Activated T-helper 1 cell treated with anti-CD3 and anti-CD28 coated beads, Interleukin-12 subunit alpha, Interleukin-12 subunit beta, Interleukin-2, Interleukin-4 antibody, amounts not matched to agents 30 ng/mL and 10 ng/mL and 1 ng/mL, durations not matched to agents 14 hours and 24 hours and 36 hours (primary cell): ENCODE results near the gene GABBR2. TPM values are rescaled to one million over a fixed set of nuclear protein-coding genes. Genes with fewer than 3 reads are reported as not detected.
"Not testable (repeated sequence)": the region's sequence is repeated elsewhere in the genome, so short reads cannot be mapped to it uniquely, and the experiment has no call there.

Source experiments
- DNase-seq: peaks from one replicate; pipeline ENCODE4 v3.0.0; 2021; ENCODE audit warnings: low spot score
- H3K27ac Mint-ChIP-seq: one replicate; pipeline ENCODE4 v1.8.0; 2021; ENCODE audit warnings: mild to moderate bottlenecking, mixed read lengths
- H3K27me3 Mint-ChIP-seq: one replicate; pipeline ENCODE4 v1.8.0; 2022; ENCODE audit warnings: mild to moderate bottlenecking, moderate library complexity, mixed read lengths; ENCODE audit not compliant: insufficient read depth
- H3K36me3 Mint-ChIP-seq: one replicate; pipeline ENCODE4 v1.8.0; 2021; ENCODE audit warnings: low read depth, mixed read lengths
- H3K4me1 Mint-ChIP-seq: one replicate; pipeline ENCODE4 v1.8.0; 2021; ENCODE audit warnings: low read depth, mixed read lengths
- H3K4me3 Mint-ChIP-seq: one replicate; pipeline ENCODE4 v1.8.0; 2021; ENCODE audit warnings: mild to moderate bottlenecking, moderate library complexity, mixed read lengths
- H3K9me3 Mint-ChIP-seq: one replicate; pipeline ENCODE4 v1.8.0; 2021; ENCODE audit warnings: mixed read lengths
- intact Hi-C: fragments of 100-400 bp; cut with micrococcal nuclease; formaldehyde crosslinking; loops from one replicate; pipeline ENCODE4 v1.15.1; 2024
- total RNA-seq: library from RNA; stranded (reverse); gene quantifications from 2 replicates; pipeline ENCODE4 v1.2.3, GENCODE V29; 2022

Gene GABBR2
- total RNA-seq, 1 donor from 2014 or later, result not detected

DNA sequence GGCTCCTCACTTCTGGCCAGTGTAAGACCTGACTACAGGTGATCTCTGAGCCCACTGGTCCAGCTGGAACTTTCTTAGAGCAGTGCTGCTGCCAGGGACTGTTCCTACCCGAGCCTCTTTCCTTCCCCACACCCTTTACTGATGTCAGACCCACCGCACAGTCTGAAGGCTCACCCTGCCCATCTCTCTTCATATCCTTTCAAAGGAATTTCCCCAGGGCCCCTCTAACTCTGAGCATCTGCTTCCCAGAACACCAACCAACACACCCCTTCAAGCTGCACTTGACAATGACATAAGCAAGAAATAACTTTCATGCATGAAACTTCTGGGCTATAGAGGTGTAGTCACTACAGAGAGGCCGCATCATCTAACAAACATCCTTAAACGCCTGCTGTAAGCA, 119.6 kb downstream of the GABBR2 start:
- Mint-ChIP-seq H3K4me3 (no peak overlapping the region), H3K27me3 (peaks cover 22% of the 10 kb centered on the region), H3K4me1 (no peaks in the 10 kb centered on the region), H3K27ac (no peak overlapping the region), H3K36me3 (no peaks in the 10 kb centered on the region), H3K9me3 (no peaks in the 10 kb centered on the region)
- no peak for DNase-seq
- intact Hi-C loops, result no loop called here

DNA sequence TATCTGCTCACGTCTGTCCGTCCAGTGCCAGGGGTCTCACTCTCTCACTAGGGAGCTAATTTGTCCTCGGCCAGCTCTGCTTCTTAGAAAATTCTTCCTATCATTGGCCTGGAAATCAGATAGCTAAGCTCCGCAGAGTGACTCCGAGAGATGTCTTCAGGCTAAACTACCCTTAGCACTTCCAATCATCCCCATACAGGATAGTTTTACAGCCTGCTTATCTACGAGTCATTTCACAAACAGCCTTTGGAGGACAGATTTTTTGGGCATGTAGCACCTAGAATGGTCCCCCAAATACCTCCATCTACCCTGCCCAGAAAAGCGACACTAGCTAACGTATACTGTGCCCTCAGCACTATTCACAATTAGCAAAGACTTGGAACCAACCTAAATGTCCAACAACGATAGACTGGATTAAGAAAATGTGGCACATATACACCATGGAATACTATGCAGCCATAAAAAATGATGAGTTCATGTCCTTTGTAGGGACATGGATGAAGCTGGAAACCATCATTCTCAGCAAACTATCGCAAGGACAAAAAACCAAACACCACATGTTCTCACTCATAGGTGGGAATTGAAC, 123.8 kb downstream of the GABBR2 start:
- intact Hi-C loops, H3K36me3 Mint-ChIP-seq, H3K27ac Mint-ChIP-seq, DNase-seq, H3K4me3 Mint-ChIP-seq, H3K4me1 Mint-ChIP-seq, H3K9me3 Mint-ChIP-seq: not testable (repeated sequence)
- peaks cover 32% of the 10 kb centered on the region for H3K27me3 Mint-ChIP-seq

DNA sequence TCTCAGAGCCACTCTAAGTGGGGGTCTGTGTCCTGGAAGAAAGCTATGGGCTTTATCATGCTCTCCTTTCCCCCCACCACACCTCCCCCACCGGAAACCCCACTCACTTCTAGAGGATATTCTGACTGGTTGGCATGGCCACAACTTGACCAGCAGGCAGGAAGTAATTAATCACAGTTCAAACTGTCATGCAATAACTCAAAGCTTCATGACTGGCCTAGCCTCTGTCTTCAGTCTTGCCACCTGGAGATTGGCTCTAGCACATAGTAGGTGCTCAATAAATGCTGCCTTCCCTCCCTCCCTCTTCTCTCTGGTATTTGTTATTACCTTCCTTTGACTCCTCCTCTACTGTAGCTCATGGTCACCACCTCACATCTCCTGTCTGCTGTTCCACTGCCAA, 124.7 kb downstream of the GABBR2 start:
- H3K36me3 Mint-ChIP-seq, result no peaks in the 10 kb centered on the region
- H3K4me1 Mint-ChIP-seq, result no peaks in the 10 kb centered on the region
- no peaks in the 10 kb centered on the region for H3K9me3 Mint-ChIP-seq
- peaks cover 34% of the 10 kb centered on the region for H3K27me3 Mint-ChIP-seq
- H3K27ac Mint-ChIP-seq, result no peak overlapping the region
- no peak overlapping the region for H3K4me3 Mint-ChIP-seq
- DNase-seq, result no peak
- intact Hi-C loops, result no loop called here

DNA sequence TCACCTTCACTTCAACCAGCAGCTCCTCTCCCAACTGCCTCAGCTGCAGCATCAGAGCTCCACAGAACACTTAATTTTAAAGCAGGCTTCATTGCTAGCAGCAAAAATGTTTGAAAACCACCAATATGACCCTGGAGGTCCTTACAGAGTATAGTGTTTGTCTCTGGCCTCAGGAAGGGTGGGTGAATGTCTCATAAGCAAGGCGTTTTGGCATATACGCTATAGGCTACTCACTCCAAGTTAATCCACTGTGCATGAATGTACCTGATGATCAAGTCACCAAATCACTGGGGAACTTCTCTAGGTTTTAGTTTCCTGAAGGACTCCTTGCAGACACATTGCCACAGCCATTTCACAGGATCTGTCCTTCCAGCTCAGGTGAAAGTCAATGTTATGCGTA, 125.3 kb downstream of the GABBR2 start:
- Mint-ChIP-seq H3K36me3 (no peaks in the 10 kb centered on the region), H3K9me3 (no peaks in the 10 kb centered on the region), H3K27me3 (peaks cover 35% of the 10 kb centered on the region), H3K4me3 (no peak overlapping the region), H3K4me1 (no peaks in the 10 kb centered on the region), H3K27ac (no peak overlapping the region)
- DNase-seq, result no peak
- intact Hi-C loops, result no loop called here

DNA sequence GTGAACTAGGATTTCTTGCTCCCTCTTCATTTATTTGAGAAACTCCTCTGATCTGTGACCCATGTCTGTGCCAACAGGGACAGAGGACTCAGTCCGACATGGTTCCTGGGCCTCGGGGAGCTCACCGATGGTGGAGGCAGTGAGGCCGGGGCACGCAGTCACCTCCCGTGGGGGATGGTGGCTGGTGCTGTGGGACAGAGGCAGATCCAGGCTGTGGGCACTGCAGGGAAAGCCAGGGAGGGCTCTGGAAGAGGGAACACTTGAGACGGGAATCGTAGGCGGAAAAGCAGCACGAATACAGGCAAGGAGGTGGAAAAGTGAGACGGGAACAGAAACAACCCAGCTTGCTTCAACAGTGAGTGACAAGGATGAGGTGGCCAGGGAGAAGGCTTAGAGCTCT, 127.8 kb downstream of the GABBR2 start:
- DNase-seq, result no peak
- Mint-ChIP-seq H3K9me3 (no peaks in the 10 kb centered on the region), H3K27me3 (peaks cover 39% of the 10 kb centered on the region), H3K27ac (no peak overlapping the region), H3K4me1 (peaks cover 12% of the 10 kb centered on the region), H3K36me3 (no peaks in the 10 kb centered on the region), H3K4me3 (no peak overlapping the region)
- intact Hi-C loops, result no loop called here

DNA sequence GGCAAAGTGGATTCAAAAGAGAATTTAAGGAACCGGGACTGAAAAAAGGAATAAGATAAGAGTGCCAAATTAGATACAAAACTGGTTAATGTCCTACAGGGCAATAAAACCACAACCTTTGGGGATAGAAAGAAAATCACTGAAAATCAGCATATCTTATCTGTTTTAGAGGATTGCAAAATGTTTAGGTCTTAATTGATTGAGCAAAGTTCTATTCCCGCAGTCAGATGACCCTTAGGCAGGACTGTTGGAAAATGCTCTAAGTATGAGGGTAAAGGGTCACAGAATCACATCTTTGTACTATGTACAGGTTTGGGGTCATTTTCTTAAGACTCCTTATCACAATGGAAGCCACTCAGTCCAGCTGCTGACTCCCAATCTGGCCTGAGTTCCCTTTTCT, 129.0 kb downstream of the GABBR2 start:
- H3K4me3 Mint-ChIP-seq, result no peak overlapping the region
- H3K27me3 Mint-ChIP-seq, result peaks cover 42% of the 10 kb centered on the region
- no peak for DNase-seq
- no peak overlapping the region for H3K27ac Mint-ChIP-seq
- intact Hi-C loops, result no loop called here
- H3K36me3 Mint-ChIP-seq, result no peaks in the 10 kb centered on the region
- H3K4me1 Mint-ChIP-seq, result peaks cover 24% of the 10 kb centered on the region
- H3K9me3 Mint-ChIP-seq, result no peaks in the 10 kb centered on the region

DNA sequence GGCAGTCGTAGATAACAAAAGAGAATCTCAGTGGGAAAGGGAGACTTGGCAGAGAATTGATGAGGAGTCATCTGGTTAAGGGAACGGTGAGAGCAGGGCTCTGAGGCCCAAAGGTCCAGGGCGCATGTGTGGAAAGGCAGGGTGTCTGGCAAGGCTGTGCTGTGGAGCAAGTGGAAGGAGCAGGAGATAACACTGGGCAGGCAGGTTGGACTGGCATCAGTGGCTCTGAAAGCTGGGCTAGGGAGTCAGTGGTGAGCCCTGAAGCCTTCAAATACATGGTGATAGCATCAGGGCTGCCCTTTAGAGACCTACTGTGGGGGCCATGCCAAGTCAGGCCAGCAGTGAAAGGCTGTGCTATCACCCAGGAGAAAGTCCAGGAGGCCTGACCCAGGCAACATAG, 131.3 kb downstream of the GABBR2 start:
- Mint-ChIP-seq H3K9me3 (no peaks in the 10 kb centered on the region), H3K27ac (no peak overlapping the region)

DNA sequence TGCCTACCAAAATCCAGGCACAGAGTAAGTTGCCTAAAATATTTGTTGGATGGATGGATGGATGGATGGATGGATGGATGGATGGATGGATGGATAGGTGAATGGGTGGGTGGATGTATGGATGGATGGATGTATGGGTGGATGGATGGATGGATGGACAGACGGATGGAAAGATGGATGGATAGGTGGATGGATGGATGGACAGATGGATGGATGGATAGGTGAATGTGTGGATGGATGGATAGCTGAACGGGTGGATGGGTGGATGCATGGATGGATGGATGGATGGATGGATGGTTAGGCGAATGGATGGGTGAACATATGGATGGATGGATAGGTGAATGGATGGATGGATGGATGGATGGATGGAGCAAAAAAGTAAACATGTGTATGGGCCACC, 131.9 kb downstream of the GABBR2 start:
- Mint-ChIP-seq H3K9me3 (no peaks in the 10 kb centered on the region), H3K4me1 (peaks cover 24% of the 10 kb centered on the region), H3K27me3 (peaks cover 36% of the 10 kb centered on the region), H3K36me3 (no peaks in the 10 kb centered on the region), H3K4me3 (no peak overlapping the region), H3K27ac (no peak overlapping the region)
- no peak for DNase-seq
- intact Hi-C loops, result no loop called here

More for the DNA sequence above, 131.3 kb downstream of the GABBR2 start:
- Mint-ChIP-seq H3K4me3 (no peak overlapping the region), H3K4me1 (peaks cover 24% of the 10 kb centered on the region), H3K27me3 (peaks cover 41% of the 10 kb centered on the region), H3K36me3 (no peaks in the 10 kb centered on the region)
- DNase-seq, result no peak
- intact Hi-C loops, result no loop called here

DNA sequence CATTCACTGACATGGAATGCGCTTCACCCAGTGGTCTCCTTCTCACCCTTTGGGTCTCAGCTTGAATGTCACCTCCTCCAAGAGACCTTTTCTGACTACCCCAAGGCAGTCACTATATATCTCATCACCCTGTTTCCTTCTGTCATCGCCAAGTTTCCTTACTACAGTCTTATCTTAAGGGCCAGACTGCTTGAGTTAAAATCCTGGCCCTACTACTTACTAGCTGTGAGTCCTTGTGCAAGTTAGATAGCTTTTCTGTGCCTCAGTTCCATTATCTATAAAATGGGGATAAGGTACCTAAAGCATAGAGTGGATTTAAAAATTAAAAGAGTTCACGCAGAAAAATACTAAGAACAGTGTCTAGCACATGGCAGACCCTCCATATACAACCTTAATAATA, 132.4 kb downstream of the GABBR2 start:
- no peaks in the 10 kb centered on the region for H3K36me3 Mint-ChIP-seq
- DNase-seq, result no peak
- H3K4me1 Mint-ChIP-seq, result peaks cover 24% of the 10 kb centered on the region
- peak overlapping the region; percentile 8 for H3K4me3 Mint-ChIP-seq
- intact Hi-C loops, result no loop called here
- H3K27ac Mint-ChIP-seq, result no peak overlapping the region
- peaks cover 35% of the 10 kb centered on the region for H3K27me3 Mint-ChIP-seq
- H3K9me3 Mint-ChIP-seq, result no peaks in the 10 kb centered on the region

DNA sequence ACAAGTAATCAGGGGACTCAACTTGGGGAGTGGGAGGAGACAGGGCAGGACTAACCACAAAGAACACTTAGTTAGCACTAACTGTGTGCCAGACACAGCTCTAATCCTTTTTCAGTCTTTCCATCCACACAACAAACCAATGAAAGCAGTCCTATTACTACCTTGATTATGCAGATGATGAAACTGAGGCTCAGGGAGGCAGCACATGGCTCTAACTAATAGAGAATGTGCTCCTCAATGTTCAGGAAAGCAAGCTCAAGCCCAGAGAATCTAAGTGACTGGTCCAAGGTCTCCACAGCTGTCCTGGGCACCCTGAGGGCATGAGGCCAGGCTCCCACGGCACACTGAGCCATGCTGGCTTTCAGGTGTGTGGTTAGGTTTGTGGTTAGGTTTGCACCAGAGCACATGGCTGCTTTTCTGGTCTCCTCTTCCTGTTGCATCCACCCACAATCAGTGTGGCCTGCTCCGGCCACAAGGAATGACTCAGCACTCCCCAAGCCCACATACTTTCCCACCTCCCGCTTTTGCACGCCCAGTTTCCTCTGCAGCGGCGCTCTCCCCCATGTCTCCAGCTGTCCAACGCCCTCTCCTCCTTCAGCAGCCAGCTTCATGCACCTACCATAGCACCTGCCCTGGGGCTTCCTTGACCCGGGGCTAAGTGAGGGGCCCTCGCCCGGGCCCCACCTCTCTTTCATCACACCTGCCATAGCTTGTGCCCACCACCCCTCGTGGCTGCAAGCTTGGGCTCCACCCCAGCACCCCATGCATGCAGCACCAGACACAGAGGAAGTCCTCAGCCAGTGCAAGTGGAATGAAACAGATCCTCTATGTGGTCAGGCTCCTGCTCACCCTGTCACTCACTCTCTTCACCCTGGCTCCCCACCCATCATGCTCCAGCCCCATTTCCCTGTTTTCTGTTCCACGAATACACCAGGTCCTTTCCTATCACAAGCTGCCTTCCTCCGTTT, 133.1 kb downstream of the GABBR2 start:
- Mint-ChIP-seq H3K27me3 (peaks cover 30% of the 10 kb centered on the region), H3K36me3 (no peaks in the 10 kb centered on the region), H3K27ac (peak overlapping the region; percentile 75), H3K9me3 (no peaks in the 10 kb centered on the region), H3K4me1 (peaks cover 24% of the 10 kb centered on the region), H3K4me3 (peak overlapping the region; percentile 8)
- intact Hi-C loops, result no loop called here
- DNase-seq, result peak; percentile 12

DNA sequence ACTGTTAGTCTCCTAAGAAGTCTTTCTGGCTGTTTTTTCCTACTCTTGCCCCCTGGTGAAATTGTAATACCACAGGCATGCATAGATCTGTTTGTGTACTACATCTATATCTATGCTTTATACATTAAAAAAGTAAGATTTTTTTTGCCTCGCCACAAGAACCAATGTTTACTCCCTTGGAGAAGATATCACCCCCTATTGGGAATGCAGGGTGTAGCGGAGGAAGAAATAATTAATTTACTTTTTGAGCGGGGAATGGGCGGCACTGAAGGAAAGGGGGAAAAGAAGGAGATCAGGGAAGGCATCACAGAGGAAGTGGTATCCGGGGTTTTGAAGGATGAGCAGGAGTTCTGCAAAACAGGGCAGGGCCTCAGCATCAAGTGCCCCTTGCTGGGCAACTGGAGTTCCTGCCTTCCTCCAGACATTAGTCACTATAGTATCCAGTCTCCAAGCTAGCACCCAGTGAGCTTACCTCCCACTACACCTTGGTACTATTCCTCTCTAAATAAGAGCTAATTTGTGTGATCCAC, 134.9 kb downstream of the GABBR2 start:
- Mint-ChIP-seq H3K4me3 (no peak overlapping the region), H3K27me3 (peaks cover 22% of the 10 kb centered on the region), H3K36me3 (no peaks in the 10 kb centered on the region), H3K27ac (no peak overlapping the region), H3K4me1 (peaks cover 24% of the 10 kb centered on the region), H3K9me3 (no peaks in the 10 kb centered on the region)
- intact Hi-C loops, result no loop called here
- no peak for DNase-seq

DNA sequence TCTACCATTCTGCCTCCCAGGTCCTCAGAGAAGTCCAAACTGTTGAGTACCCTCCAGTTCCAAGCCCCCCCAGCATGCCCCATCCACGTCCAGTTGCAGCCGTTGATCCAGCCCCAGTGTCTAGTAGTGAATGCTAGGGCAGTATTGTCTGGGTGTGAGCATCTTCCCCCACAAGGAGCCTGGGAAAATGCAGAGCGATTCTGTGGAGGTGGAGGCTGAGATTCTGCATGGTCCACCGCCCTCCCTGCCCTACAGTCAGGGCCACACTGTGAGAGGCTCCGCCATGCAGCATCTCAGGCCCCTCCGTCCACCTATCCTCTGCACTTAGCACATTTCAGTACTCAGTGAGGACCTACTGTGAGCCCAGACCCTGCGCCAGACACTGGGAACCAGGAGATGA, 135.9 kb downstream of the GABBR2 start:
- Mint-ChIP-seq H3K9me3 (no peaks in the 10 kb centered on the region), H3K4me1 (peaks cover 24% of the 10 kb centered on the region), H3K27ac (no peak overlapping the region), H3K27me3 (peaks cover 16% of the 10 kb centered on the region), H3K4me3 (no peak overlapping the region), H3K36me3 (no peaks in the 10 kb centered on the region)
- intact Hi-C loops, result no loop called here
- DNase-seq, result no peak

DNA sequence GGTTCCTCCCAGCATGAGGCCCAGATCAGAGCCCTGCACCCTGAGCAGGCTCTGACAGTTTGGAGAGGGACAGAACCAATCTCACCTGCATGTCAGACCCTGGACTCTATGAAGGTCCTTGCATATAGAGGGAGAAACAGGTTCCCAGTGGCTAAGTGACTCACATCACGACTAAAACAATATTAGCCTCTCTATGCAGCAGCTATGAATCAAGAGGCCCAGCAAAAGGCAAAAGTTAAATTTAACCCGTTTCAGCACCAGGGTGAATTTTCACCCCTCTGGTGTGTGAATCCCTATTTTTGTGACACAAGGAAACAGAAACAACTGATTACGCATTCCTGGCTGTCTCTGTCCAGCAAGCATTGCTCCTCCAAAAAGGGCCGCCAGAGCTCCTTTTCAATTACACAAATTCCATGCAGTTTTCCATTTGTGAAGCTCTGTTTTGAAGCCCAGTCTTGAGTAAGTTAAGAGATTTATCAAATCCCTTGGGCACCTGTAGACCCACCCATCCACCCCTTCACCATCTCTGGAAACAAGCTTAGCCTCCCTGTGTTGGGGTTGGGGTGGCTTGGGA, 136.6 kb downstream of the GABBR2 start:
- Mint-ChIP-seq H3K4me3 (no peak overlapping the region), H3K4me1 (peaks cover 24% of the 10 kb centered on the region), H3K36me3 (no peaks in the 10 kb centered on the region), H3K27ac (no peak overlapping the region), H3K9me3 (no peaks in the 10 kb centered on the region), H3K27me3 (peaks cover 12% of the 10 kb centered on the region)
- DNase-seq, result no peak
- intact Hi-C loops, result no loop called here
